SK-N-SH (cell line): ENCODE data around the gene NRGN. TPM values are rescaled to one million over a fixed set of nuclear protein-coding genes. Genes with fewer than 3 reads are reported as not detected.

Experiments used
- CTCF ChIA-PET: fragments of 300-600, 350-600 bp; formaldehyde crosslinking; extraction: SDS; loops from one replicate; lab custom pipeline; 2021; lab: Yijun Ruan, JAX
- POLR2A ChIA-PET: fragments of 350-600 bp; sonication (Branson Sonifier 250); formaldehyde crosslinking; extraction: SDS; loops from one replicate; lab custom pipeline; 2020; ENCODE audit warnings: antibody characterized with exemption, inconsistent platforms; lab: Yijun Ruan, JAX
- DNase-seq: peaks from one replicate; pipeline ENCODE4 v3.0.0; 2012
- H2AFZ ChIP-seq: fragments of 200-600 bp; sonication (generic); 2 replicates; pipeline ENCODE4 v1.8.1; 2016; ENCODE audit warnings: antibody characterized with exemption, mild to moderate bottlenecking, low read depth
- H3F3A ChIP-seq: fragments of 200-600 bp; sonication (generic); replicated peaks from 2 replicates; pipeline ENCODE3; 2016; ENCODE audit warnings: antibody characterized with exemption, mild to moderate bottlenecking; ENCODE audit not compliant: insufficient read depth
- H3K27ac ChIP-seq, 2 experiments: fragments of 200-500 bp in 1 of 2; fragments of 200-600 bp in 1 of 2; sonication (Bioruptor generic) in 1 of 2; sonication (generic), shearing (Covaris generic) in 1 of 2; 2 replicates each; pipeline versions ENCODE4 v1.5.1 to v1.6.1; 2014 to 2016; ENCODE audit warnings: low read depth in 2 of 2, inconsistent platforms in 1 of 2, low read length in 1 of 2, mild to moderate bottlenecking in 1 of 2, mixed read lengths in 1 of 2
- H3K27me3 ChIP-seq: fragments of 200-600 bp; sonication (generic), shearing (Covaris generic); 2 replicates; pipeline ENCODE4 v1.6.1; 2016; ENCODE audit warnings: mixed run types; ENCODE audit not compliant: insufficient read depth
- H3K36me3 ChIP-seq, 2 experiments: fragments of 200-500 bp in 1 of 2; fragments of 200-600 bp in 1 of 2; sonication (Bioruptor generic) in 1 of 2; sonication (generic) in 1 of 2; replicated peaks in 1 of 2; 2 replicates each; pipeline versions ENCODE3 to v1.5.1; 2014 to 2016; ENCODE audit warnings: low read length in 1 of 2, mild to moderate bottlenecking in 1 of 2; ENCODE audit not compliant: insufficient read depth in 2 of 2, control insufficient read depth in 1 of 2
- H3K4me1 ChIP-seq, 2 experiments: fragments of 200-500 bp in 1 of 2; fragments of 200-600 bp in 1 of 2; sonication (Bioruptor generic) in 1 of 2; sonication (generic), shearing (Covaris generic) in 1 of 2; 2 replicates each; pipeline versions ENCODE4 v1.5.1 to v1.6.1; 2014 to 2016; ENCODE audit warnings: low read depth in 1 of 2, low read length in 1 of 2, mixed run types in 1 of 2; ENCODE audit not compliant: insufficient read depth in 2 of 2, control insufficient read depth in 1 of 2
- H3K4me2 ChIP-seq: fragments of 200-600 bp; sonication (generic), shearing (Covaris generic); 2 replicates; pipeline ENCODE4 v1.6.1; 2017; ENCODE audit warnings: mixed run types
- H3K4me3 ChIP-seq, 2 experiments: fragments of 200-500 bp in 1 of 2; fragments of 200-600 bp in 1 of 2; sonication (Bioruptor generic) in 1 of 2; sonication (generic), shearing (Covaris generic) in 1 of 2; 2 replicates each; pipeline versions ENCODE4 v1.5.1 to v1.8.1; 2014 to 2016; ENCODE audit warnings: low read depth in 2 of 2, inconsistent platforms in 1 of 2, low read length in 1 of 2, mild to moderate bottlenecking in 1 of 2, mixed read lengths in 1 of 2, moderate library complexity in 1 of 2
- H3K79me2 ChIP-seq: fragments of 200-600 bp; sonication (generic); 2 replicates; pipeline ENCODE4 v1.8.1; 2017; ENCODE audit warnings: mild to moderate bottlenecking; ENCODE audit not compliant: insufficient read depth
- H3K9ac ChIP-seq: fragments of 200-600 bp; sonication (generic); 2 replicates; pipeline ENCODE4 v1.6.1; 2017; ENCODE audit warnings: mixed run types
- H3K9me2 ChIP-seq: fragments of 200-600 bp; sonication (generic); 2 replicates; pipeline ENCODE4 v1.6.1; 2017; ENCODE audit warnings: mixed run types
- H3K9me3 ChIP-seq: fragments of 200-600 bp; sonication (generic); 2 replicates; pipeline ENCODE4 v1.6.1; 2017; ENCODE audit warnings: mixed run types, mild to moderate bottlenecking, moderate library complexity
- H4K20me1 ChIP-seq: fragments of 200-600 bp; sonication (generic); 2 replicates; pipeline ENCODE4 v1.6.1; 2017; ENCODE audit warnings: mild to moderate bottlenecking, mixed run types; ENCODE audit not compliant: insufficient read depth
- CHD2 ChIP-seq: fragments of 150-350 bp; IDR thresholded peaks from 2 replicates; pipeline ENCODE4 v1.6.1; 2018; ENCODE audit warnings: low read length; ENCODE audit not compliant: partially characterized antibody
- CTCF ChIP-seq: fragments of 200-600 bp; sonication (generic); IDR thresholded peaks from 2 replicates; pipeline ENCODE4 v1.6.1; 2017; ENCODE audit warnings: antibody characterized with exemption, mild to moderate bottlenecking, moderate library complexity
- FOSL2 ChIP-seq: IDR thresholded peaks from 2 replicates; pipeline ENCODE4 v1.4.0; 2012; ENCODE audit warnings: low read depth, mild to moderate bottlenecking, moderate library complexity, borderline replicate concordance
- GATA2 ChIP-seq: sonication (generic); formaldehyde crosslinking; IDR thresholded peaks from 2 replicates; pipeline ENCODE4 v1.5.0; 2020; ENCODE audit warnings: mild to moderate bottlenecking, missing genetic modification reagents
- MAX ChIP-seq: IDR thresholded peaks from 2 replicates; pipeline ENCODE4 v1.4.0; 2012; ENCODE audit warnings: low read depth
- MXI1 ChIP-seq: IDR thresholded peaks from 2 replicates; pipeline ENCODE4 v1.6.1; 2012; ENCODE audit warnings: mild to moderate bottlenecking, low read depth, low read length, improper control_type of control experiment
- NFIC ChIP-seq: IDR thresholded peaks from 2 replicates; pipeline ENCODE4 v1.4.0; 2012; ENCODE audit warnings: borderline replicate concordance
- POLR2AphosphoS5 ChIP-seq: IDR thresholded peaks from 2 replicates; pipeline ENCODE4 v1.6.1; 2012; ENCODE audit warnings: low read depth, low read length
- RAD21 ChIP-seq: IDR thresholded peaks from 2 replicates; pipeline ENCODE4 v1.6.1; 2012; ENCODE audit warnings: mild to moderate bottlenecking, low read length
- REST ChIP-seq: IDR thresholded peaks from 2 replicates; pipeline ENCODE4 v1.6.1; 2012; ENCODE audit warnings: mild to moderate bottlenecking, low read depth, low read length, moderate library complexity
- RFX5 ChIP-seq: IDR thresholded peaks from 2 replicates; pipeline ENCODE4 v1.6.1; 2012; ENCODE audit warnings: mild to moderate bottlenecking, improper control_type of control experiment, low read length
- SMC3 ChIP-seq: IDR thresholded peaks from 2 replicates; pipeline ENCODE4 v1.6.1; 2012; ENCODE audit warnings: low read depth, low read length, improper control_type of control experiment
- TAF1 ChIP-seq: IDR thresholded peaks from 2 replicates; pipeline ENCODE4 v1.6.1; 2012; ENCODE audit warnings: low read depth, mild to moderate bottlenecking, low read length, moderate library complexity, borderline replicate concordance
- TCF12 ChIP-seq: IDR thresholded peaks from 2 replicates; pipeline ENCODE4 v1.4.0; 2012
- USF1 ChIP-seq: IDR thresholded peaks from 2 replicates; pipeline ENCODE4 v1.4.0; 2012; ENCODE audit warnings: low read depth, borderline replicate concordance
- USF2 ChIP-seq: fragments of 150-350 bp; IDR thresholded peaks from 2 replicates; pipeline ENCODE4 v1.6.1; 2017; ENCODE audit warnings: antibody characterized with exemption, low read length, low read depth, borderline replicate concordance
- ZBTB33 ChIP-seq: IDR thresholded peaks from 2 replicates; pipeline ENCODE4 v1.4.0; 2012; ENCODE audit warnings: low read depth, borderline replicate concordance
- WGBS: methylation state at CpG from one replicate; pipeline ENCODE4 v1.1.6; 2017; ENCODE audit warnings: low lambda C conversion rate; 5-methylcytosine and 5-hydroxymethylcytosine counted together
- polyA plus RNA-seq, 3 experiments: library from polyadenylated mRNA; depleted of rRNA; stranded (reverse); fragments of >200 nt; gene quantifications; 2 replicates each; pipeline ENCODE4 v1.2.3, GENCODE V29; 2012

The NRGN gene
- polyA plus RNA-seq, 1 of the 3 experiments (the other 2 are of a cell fraction), result 6.8 TPM

GRCh38 chr11:124745835-124746620 lies 6.3 kb downstream of the NRGN start:
- POLR2A ChIA-PET, result no interaction called here
- H3K27ac ChIP-seq, result no peak overlapping the region
- H3K36me3 ChIP-seq, result no peaks in the 10 kb centered on the region
- no peak for TF ChIP-seq GATA2
- TF ChIP-seq RAD21, result no peak
- TF ChIP-seq POLR2AphosphoS5, result no peak
- no peak for TF ChIP-seq USF2
- TF ChIP-seq REST, result no peak
- no peak for TF ChIP-seq SMC3
- TF ChIP-seq NFIC, result no peak
- TF ChIP-seq CHD2, result no peak
- TF ChIP-seq TAF1, result no peak
- no peak for TF ChIP-seq TCF12
- no peak for TF ChIP-seq MXI1
- no peak for TF ChIP-seq MAX
- no peak for TF ChIP-seq ZBTB33
- no peak for TF ChIP-seq CTCF
- no peak for TF ChIP-seq RFX5
- no peak for TF ChIP-seq FOSL2
- TF ChIP-seq USF1, result no peak
- H3K79me2 ChIP-seq, result no peaks in the 10 kb centered on the region
- no peak overlapping the region for H3K9ac ChIP-seq
- no peaks in the 10 kb centered on the region; a peak in 1 of 4 replicates for H3K4me1 ChIP-seq
- H3F3A ChIP-seq, result peaks cover 3% of the 10 kb centered on the region
- WGBS, result 55% methylated on average over 15 of the region's 41 CpGs
- peak overlapping the region in 1 of 2 experiments; percentile 3; a peak in 1 of 4 replicates for H3K4me3 ChIP-seq
- H3K9me2 ChIP-seq, result no peaks in the 10 kb centered on the region
- no peaks in the 10 kb centered on the region for H3K9me3 ChIP-seq
- no peak overlapping the region for H3K4me2 ChIP-seq
- no peaks in the 10 kb centered on the region for H4K20me1 ChIP-seq
- DNase-seq, result no peak
- no peaks in the 10 kb centered on the region for H3K27me3 ChIP-seq
- CTCF ChIA-PET, result interaction anchor here (0.9 to 4.8 kb wide), 10 partner anchors 9 to 102 kb away, joined by 3 to 28 read pairs (median 4); partner anchors contain the start of genes ESAM and MSANTD2
- H2AFZ ChIP-seq, result no peak overlapping the region
